Activated CD8-positive, alpha-beta memory T cell treated with anti-CD3 and anti-CD28 coated beads for 36 hours (primary cell): Measurements from ENCODE around the gene EIF2S3. TPM values are rescaled to one million over a fixed set of nuclear protein-coding genes. Genes with fewer than 3 reads are reported as not detected.
"Not testable (repeated sequence)": the region's sequence is repeated elsewhere in the genome, so short reads cannot be mapped to it uniquely, and the experiment has no call there.

Experiments
- CTCF ChIA-PET: fragments of 350-600 bp; sonication (Branson Sonifier 250); formaldehyde crosslinking; loops from one replicate; lab custom pipeline; 2021; ENCODE audit warnings: antibody characterized with exemption; lab: Charles Lee
- POLR2A ChIA-PET: fragments of 350-600 bp; sonication (Branson Sonifier 250); formaldehyde crosslinking; loops from one replicate; lab custom pipeline; 2021; ENCODE audit warnings: antibody characterized with exemption; lab: Charles Lee
- total RNA-seq, 2 experiments: library from RNA; stranded (reverse); gene quantifications; one replicate each; pipeline ENCODE4 v1.2.3, GENCODE V29; 2021

The EIF2S3 gene
- total RNA-seq, 2 experiments from 2014 or later, result 321 to 323 TPM

DNA sequence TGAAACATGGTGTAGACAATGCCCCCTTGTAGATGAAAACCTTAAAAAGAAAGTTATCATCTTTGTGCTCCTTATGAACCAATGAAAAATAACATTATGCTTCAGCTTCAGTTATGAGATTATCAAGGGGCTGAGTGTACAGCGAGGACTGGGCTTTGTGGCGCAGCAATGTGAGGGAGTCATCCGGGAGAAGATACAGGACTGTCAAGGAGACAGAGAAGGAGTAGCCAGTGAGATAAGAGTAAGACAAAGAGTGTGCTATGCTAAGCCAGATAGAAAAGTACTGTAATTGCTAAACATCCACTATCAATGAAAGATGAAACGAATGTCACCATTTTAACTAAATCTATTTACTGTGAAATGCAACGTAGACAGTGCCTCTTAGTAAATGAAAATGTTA, 24.2 kb upstream of the EIF2S3 start:
- CTCF ChIA-PET, result no interaction called here
- POLR2A ChIA-PET, result no interaction called here

DNA sequence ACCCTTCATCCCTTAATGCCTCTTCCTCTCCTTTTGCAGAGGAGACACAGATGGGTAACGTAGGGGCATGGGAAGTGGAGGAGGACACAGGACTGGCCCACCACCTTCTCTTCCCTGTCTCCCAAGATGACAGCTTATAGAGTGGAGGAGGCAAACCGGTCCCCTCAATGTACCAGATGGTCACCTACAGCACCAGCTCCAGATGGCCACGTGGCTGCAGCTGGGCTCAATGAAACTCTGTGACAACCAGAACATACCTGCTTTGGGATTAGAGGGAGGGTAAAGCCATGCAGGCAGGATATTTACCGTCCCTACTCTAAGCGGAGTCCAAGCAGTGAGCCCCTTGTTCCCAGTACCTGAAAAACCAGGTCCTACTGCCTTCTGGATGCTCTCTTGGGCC, 20.3 kb upstream of the EIF2S3 start:
- ChIA-PET POLR2A (no interaction called here), CTCF (no interaction called here)

- ChIA-PET POLR2A (no interaction called here), CTCF (interaction anchor here (0.7 kb wide), 1 partner anchor 323 kb away, joined by 3 read pairs; no protein-coding TSS in a partner anchor)
Measured at GRCh38 chrX:24037729-24038128, 17.0 kb upstream of the EIF2S3 start.

GRCh38 chrX:24046060-24046459, 8.7 kb upstream of the EIF2S3 start:
- CTCF ChIA-PET, POLR2A ChIA-PET: not testable (repeated sequence)

DNA sequence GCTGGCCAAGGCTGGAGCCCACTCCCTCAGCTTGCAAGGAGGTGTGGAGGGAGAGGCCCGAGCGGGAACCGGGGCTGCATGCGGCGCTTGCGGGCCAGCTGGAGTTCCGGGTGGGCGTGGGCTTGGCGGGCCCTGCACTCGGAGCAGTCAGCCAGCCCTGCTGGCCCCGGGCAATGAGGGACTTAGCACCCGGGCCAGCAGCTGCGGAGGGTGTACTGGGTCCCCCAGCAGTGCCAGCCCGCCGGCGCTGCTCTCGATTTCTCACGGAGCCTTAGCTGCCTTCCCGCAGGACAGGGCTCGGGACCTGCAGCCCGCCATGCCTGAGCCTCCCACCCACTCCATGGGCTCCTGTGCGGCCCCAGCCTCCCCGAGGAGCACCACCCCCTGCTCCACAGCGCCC, 5.1 kb upstream of the EIF2S3 start:
- CTCF ChIA-PET, POLR2A ChIA-PET: not testable (repeated sequence)

DNA sequence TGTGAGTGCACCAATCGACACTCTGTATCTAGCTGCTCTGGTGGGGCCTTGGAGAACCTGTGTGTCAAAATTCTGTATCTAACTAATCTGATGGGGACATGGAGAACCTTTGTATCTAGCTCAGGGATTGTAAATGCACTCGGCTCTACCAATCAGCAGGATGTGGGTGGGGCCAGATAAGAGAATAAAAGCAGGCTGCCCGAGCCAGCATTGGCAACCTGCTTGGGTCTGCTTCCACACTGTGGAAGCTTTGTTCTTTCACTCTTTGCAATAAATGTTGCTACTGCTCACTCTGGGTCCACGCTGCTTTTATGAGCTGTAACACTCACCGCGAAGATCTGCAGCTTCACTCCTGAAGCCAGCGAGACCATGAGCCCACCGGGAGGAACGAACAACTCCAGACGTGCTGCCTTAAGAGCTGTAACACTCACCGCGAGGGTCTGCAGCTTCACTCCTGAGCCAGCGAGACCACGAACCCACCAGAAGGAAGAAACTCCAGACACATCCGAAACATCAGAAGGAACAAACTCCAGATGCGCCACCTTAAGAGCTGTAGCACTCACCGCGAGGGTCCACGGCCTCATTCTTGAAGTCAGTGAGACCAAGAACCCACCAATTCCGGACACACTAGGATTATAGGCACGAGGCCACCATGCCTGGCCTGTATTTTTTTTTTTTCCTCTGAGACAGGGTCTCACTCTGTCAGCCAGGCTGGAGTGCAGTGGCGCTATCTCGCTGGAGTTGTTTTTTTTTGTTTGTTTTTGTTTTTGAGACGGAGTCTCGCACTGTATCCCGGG, 4.0 kb upstream of the EIF2S3 start:
- POLR2A ChIA-PET, CTCF ChIA-PET: not testable (repeated sequence)

- ChIA-PET POLR2A (interaction anchor here (1.0 to 2.1 kb wide), 3 partner anchors 29 to 147 kb away, joined by 3 to 19 read pairs (median 10); partner anchors contain the start of genes APOO and CXorf58), CTCF (interaction anchor here (0.7 to 2.8 kb wide), 7 partner anchors 30 to 192 kb away, joined by 3 to 31 read pairs (median 4); partner anchors contain the start of genes APOO and CXorf58)
Measured at GRCh38 chrX:24055043-24055356, 244 bp downstream of the EIF2S3 start.

- CTCF ChIA-PET, result no interaction called here
Measured at GRCh38 chrX:24063488-24063887, 8.7 kb downstream of the EIF2S3 start.

DNA sequence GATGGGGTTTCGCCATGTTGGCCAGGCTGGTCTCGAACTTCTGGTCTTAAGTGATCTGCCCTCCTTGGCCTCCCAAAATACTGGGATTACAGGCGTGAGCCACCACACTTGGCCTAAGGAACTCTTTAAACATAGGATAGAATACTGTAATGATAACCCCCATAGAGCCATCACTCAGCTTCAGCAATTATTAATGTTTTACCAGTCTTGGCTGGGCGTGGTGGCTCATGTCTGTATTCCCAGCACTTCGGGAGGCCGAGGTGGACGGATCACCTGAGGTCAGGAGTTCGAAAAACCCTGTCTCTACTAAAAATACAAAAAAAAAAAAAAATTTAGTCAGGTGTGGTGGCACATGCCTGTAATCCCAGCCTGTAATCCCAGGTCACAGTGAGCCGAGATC, 15.1 kb downstream of the EIF2S3 start:
- ChIA-PET POLR2A (no interaction called here), CTCF (interaction anchor here (0.7 kb wide), 1 partner anchor 151 kb away, joined by 4 read pairs; no protein-coding TSS in a partner anchor)

More at GRCh38 chrX:24063488-24063887, 8.7 kb downstream of the EIF2S3 start:
- POLR2A ChIA-PET, result no interaction called here

GRCh38 chrX:24079411-24079810, 24.7 kb downstream of the EIF2S3 start:
- ChIA-PET CTCF (no interaction called here), POLR2A (no interaction called here)

- POLR2A ChIA-PET, result not testable (repeated sequence)
- CTCF ChIA-PET, result interaction anchor here (1.1 kb wide), 1 partner anchor 55 kb away, joined by 3 read pairs; no protein-coding TSS in a partner anchor
Measured at GRCh38 chrX:24080245-24080644, 25.5 kb downstream of the EIF2S3 start.

GRCh38 chrX:24080704-24081103, 25.9 kb downstream of the EIF2S3 start:
- CTCF ChIA-PET, result interaction anchor here (1.1 kb wide), 1 partner anchor 55 kb away, joined by 3 read pairs; no protein-coding TSS in a partner anchor
- POLR2A ChIA-PET, result no interaction called here

DNA sequence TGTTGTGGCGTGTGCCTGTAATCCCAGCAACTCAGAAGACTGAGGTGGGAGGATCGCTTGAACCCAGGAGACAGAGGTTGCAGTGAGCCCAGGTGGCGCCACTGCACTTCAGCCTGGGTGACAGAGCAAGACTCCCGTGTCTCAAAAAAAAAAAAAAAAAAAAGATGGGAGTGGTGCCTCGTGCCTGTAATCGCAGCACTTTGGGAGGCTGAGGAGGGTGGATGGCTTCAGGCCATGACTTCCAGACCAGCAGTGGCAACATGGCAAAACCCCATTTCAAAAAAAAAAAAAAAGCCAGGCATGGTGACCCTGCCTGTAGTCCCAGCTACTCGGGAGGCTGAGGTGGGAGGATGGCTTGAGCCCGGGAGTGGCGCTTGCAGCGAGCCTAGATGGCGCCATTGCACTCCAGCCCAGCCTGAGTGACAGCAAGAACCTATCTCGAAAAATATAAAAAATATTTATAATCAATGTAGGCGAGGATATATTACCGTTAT, 27.0 kb downstream of the EIF2S3 start:
- CTCF ChIA-PET, result interaction anchor here (0.7 kb wide), 3 partner anchors 71 to 879 kb away, joined by 3 to 4 read pairs (median 3); no protein-coding TSS in a partner anchor

DNA sequence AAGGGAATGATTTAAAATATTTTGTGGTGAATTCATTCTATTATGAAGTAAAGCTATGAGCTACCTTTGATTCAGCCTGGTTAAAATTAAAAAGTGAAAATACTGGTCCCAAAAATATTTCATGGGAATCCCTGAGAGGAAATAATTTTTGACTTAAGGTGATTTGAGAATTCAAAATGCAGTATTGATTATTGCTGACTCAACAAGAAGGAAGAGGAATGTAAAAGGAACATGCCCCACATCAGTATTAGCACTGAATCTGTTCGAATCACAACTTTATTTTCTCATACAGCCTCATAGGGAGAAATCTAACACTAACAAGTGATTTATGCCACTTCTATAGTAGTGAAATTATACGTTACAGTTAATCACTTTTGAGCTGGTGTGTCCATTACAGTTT, 27.7 kb downstream of the EIF2S3 start:
- ChIA-PET POLR2A (no interaction called here), CTCF (no interaction called here)

More for the DNA sequence above, 27.0 kb downstream of the EIF2S3 start:
- POLR2A ChIA-PET, result no interaction called here

- ChIA-PET POLR2A (no interaction called here), CTCF (no interaction called here)
Measured at GRCh38 chrX:24085101-24085500, 30.3 kb downstream of the EIF2S3 start.

DNA sequence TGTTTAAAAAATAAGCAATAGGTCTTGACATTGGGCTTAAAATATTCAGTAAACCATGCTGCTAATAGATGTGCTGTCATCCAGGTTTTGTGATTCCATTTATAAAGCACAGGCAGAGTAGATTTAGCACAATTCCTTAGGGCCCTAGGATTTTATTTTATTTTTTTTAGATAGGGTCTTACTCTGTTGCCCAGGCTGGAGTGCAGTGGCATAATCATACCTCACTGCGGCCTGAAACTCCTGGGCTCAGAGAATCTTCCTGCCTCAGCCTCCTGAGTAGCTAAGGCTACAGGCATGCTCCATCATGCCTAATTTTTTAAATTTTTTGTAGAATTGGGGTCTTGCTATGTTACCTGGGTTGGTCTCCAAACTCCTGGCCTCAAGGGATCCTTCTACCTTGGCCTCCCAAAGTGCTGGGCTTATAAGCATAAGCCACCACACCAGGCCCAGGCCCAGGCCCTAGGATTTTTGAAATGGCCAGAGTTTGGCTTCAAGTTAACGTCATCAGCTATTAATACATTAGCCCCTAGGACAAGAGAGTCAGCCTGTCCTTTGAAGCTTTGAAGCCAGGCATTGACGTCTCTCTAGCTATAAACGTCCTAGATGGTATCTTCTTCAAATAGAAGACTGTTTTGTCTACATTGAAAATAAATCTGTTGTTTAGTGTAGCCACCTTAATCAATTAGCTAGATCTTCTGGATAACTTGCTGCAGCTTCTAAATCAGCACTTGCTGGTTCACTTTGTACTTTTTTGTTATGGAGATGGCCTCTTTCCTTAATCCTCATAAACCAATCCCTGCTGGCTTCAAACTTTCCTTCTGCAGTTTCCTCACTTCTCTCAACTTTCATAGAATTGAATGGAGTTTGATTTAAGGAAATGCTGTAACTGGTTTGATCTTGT, 35.8 kb downstream of the EIF2S3 start:
- POLR2A ChIA-PET, result no interaction called here
- CTCF ChIA-PET, result no interaction called here

GRCh38 chrX:24093746-24094145, 39.0 kb downstream of the EIF2S3 start:
- POLR2A ChIA-PET, result no interaction called here
- CTCF ChIA-PET, result no interaction called here

- POLR2A ChIA-PET, result no interaction called here
- CTCF ChIA-PET, result no interaction called here
Measured at GRCh38 chrX:24097741-24098260, 43.0 kb downstream of the EIF2S3 start.

DNA sequence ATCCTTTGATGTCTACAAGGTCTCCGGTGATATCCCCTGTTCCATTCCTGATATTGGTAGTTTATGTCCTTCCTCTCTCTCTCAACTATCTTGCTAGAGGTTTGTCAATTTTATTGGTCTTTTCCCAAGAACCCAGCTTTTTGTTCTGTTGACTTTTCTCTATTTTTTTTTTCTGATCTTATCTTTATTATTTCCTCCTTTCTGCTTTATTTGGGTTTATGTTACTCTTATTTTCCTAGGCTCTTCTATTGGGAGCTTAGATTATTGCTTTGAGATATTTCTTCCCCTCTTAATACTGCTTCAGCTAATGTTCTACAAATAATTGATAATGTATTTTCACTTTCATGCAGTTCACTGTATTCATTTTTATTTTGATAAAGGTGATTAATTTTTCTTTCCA, 44.2 kb downstream of the EIF2S3 start:
- ChIA-PET POLR2A (no interaction called here), CTCF (no interaction called here)

GRCh38 chrX:24099394-24099793, 44.6 kb downstream of the EIF2S3 start:
- POLR2A ChIA-PET, result no interaction called here
- CTCF ChIA-PET, result no interaction called here
